Measurements from ENCODE around the gene AK4.

Gene AK4

GRCh38 chr1:65255035-65255655 lies 107.1 kb downstream of the AK4 start:
- DNase-seq, result no peak

- no peak for DNase-seq
These were observed 107.7 kb downstream of the AK4 start for GRCh38 chr1:65255656-65256050.

- no peak for DNase-seq
These were observed 109.1 kb downstream of the AK4 start for GRCh38 chr1:65256860-65257708.

- DNase-seq, result no peak
These were observed 110.1 kb downstream of the AK4 start for GRCh38 chr1:65258106-65258505.

- no peak for DNase-seq
These were observed 111.8 kb downstream of the AK4 start for GRCh38 chr1:65259816-65260215.

- peak; percentile 24 for DNase-seq
These were observed 113.0 kb downstream of the AK4 start for GRCh38 chr1:65260851-65261473.

- no peak for DNase-seq
These were observed 115.3 kb downstream of the AK4 start for GRCh38 chr1:65263286-65263685.

- peak; percentile 26 for DNase-seq
These were observed 116.4 kb downstream of the AK4 start for GRCh38 chr1:65264197-65264929.

GRCh38 chr1:65265296-65265650 lies 117.3 kb downstream of the AK4 start:
- DNase-seq, result no peak

- DNase-seq, result peak; percentile 46
These were observed 117.8 kb downstream of the AK4 start for GRCh38 chr1:65265651-65266351.

- DNase-seq, result no peak
These were observed 118.5 kb downstream of the AK4 start for GRCh38 chr1:65266476-65266875.

- DNase-seq, result no peak
These were observed 119.3 kb downstream of the AK4 start for GRCh38 chr1:65267271-65267670.

- DNase-seq, result no peak
These were observed 119.7 kb downstream of the AK4 start for GRCh38 chr1:65267683-65268082.

- no peak for DNase-seq
These were observed 121.6 kb downstream of the AK4 start for GRCh38 chr1:65269612-65270011.

- DNase-seq, result no peak
These were observed 128.4 kb downstream of the AK4 start for GRCh38 chr1:65276197-65276939.

GRCh38 chr1:65277605-65278347 lies 129.8 kb downstream of the AK4 start:
- DNase-seq, result no peak

- DNase-seq, result no peak
These were observed 130.5 kb downstream of the AK4 start for GRCh38 chr1:65278376-65279069.

GRCh38 chr1:65279070-65279779 lies 131.2 kb downstream of the AK4 start:
- no peak for DNase-seq
